ENCODE data around the gene SERPINA10. TPM values are rescaled to one million over a fixed set of nuclear protein-coding genes. Genes with fewer than 3 reads are reported as not detected.

Gene SERPINA10
- total RNA-seq, 1 experiment from 2014 or later = not detected

DNA sequence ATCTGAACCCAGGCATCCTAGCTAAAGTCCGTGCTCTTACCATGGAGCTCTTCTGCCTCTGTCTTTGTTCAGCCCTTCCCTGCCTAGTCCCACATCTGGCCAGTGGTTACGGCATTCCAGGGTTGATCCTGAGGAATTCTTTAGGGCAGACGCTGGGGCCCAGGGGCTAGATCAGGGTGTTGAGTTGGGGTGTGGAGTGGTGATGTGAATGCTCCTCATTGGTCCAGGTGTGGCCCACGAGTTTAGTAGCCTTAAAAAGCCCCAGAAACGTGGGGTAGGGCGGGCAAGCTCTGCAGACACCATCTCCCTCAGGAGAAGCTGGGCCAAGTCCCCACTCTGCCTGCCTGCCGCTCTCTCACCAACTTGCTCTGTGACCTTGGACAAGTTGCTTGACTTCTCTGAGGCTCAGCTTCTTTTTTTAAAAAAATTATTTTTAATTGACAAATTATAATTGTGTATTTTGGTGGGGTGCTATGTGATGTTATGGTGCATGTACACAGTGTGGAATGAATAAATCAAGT lies 39.1 kb upstream of the SERPINA10 start:
- ATAC-seq = no peak
- Histone ChIP-seq H3K9ac (ENCODE audit: low read length) (no peak overlapping the region), H3K9me2 (replicated peaks; ENCODE audit: low read length) (no peaks in the 10 kb centered on the region), H3K27me3 (ENCODE audit: low read length) (no peaks in the 10 kb centered on the region), H3F3A (ENCODE audit: low read length, unreplicated experiment) (no peaks in the 10 kb centered on the region), H3K4me1 (ENCODE audit: insufficient read depth, low read length) (no peaks in the 10 kb centered on the region), H3K9me3 (ENCODE audit: low read length) (no peaks in the 10 kb centered on the region), H3K4me3 (ENCODE audit: low read length) (no peak overlapping the region), H3K36me3 (ENCODE audit: low read depth, low read length) (no peaks in the 10 kb centered on the region), H3K79me2 (ENCODE audit: low read length) (no peaks in the 10 kb centered on the region), H2AFZ (ENCODE audit: low read length) (no peak overlapping the region), H3K27ac (ENCODE audit: low read length) (no peak overlapping the region), H3K4me2 (ENCODE audit: low read length) (no peak overlapping the region), H4K20me1 (ENCODE audit: low read length) (no peaks in the 10 kb centered on the region)
- TF ChIP-seq, protein P1, sequence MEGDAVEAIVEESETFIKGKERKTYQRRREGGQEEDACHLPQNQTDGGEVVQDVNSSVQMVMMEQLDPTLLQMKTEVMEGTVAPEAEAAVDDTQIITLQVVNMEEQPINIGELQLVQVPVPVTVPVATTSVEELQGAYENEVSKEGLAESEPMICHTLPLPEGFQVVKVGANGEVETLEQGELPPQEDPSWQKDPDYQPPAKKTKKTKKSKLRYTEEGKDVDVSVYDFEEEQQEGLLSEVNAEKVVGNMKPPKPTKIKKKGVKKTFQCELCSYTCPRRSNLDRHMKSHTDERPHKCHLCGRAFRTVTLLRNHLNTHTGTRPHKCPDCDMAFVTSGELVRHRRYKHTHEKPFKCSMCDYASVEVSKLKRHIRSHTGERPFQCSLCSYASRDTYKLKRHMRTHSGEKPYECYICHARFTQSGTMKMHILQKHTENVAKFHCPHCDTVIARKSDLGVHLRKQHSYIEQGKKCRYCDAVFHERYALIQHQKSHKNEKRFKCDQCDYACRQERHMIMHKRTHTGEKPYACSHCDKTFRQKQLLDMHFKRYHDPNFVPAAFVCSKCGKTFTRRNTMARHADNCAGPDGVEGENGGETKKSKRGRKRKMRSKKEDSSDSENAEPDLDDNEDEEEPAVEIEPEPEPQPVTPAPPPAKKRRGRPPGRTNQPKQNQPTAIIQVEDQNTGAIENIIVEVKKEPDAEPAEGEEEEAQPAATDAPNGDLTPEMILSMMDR (conservative IDR thresholded peaks at IDR 0.05; ENCODE audit: low read depth, low read length) = no peak
- TF ChIP-seq EZH2 (IDR thresholded peaks at IDR 0.05; ENCODE audit: low read length, unreplicated experiment) = no peak
- no peak for TF ChIP-seq EZH2phosphoT487 (IDR thresholded peaks at IDR 0.05; ENCODE audit: borderline replicate concordance, low read length)
- DNase-seq = no peak
- intact Hi-C loops (cut with micrococcal nuclease) = no loop called here
- POLR2A ChIA-PET (ENCODE audit: unreplicated experiment) = no interaction called here
- CTCF ChIA-PET = no interaction called here
- BruUV-seq (replicated peaks) = no TSS peak

DNA sequence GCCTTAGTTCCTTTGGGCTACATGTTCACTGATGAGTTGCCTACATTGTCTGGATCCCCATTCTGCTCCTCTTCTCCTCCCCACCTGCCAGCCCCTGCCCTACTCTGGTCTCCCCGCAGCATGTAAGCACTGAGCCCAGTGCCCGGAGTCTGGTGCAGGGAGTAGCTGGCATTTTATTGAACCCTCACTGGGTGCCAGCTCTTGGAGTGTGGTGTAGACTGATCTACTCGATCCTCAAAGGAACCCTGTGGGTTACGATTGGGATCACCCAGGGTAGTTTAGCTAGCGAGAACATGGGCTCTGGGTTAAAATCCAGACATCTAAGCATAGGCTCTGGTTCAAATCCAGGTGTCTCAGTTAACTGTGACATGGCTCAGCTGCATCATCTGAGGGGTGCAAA lies 38.4 kb upstream of the SERPINA10 start:
- POLR2A ChIA-PET (ENCODE audit: unreplicated experiment) = no interaction called here

DNA sequence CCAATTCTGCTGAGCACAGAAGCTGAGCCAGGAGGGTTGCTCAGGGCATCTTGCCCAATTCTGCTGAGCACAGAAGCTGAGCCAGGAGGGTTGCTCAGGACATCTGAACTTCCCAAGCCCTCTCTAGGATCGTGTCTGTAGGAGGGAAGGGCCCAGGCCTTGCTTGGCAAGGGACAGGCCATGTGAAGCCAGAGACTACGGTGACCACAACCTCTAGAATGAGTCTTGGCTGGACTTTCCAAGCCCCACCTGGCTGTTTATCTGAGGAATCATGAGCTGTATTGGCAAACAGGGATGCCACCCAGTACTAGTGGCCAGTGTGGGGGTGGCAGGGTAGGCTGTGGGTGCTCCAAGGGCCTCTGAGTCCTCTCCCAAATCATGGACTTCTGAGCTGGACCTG lies 37.8 kb upstream of the SERPINA10 start:
- BruUV-seq (replicated peaks) = no TSS peak
- ATAC-seq (no peak), DNase-seq (no peak)
- Histone ChIP-seq H3K9me2 (replicated peaks; ENCODE audit: low read length) (no peaks in the 10 kb centered on the region), H3K9ac (ENCODE audit: low read length) (no peak overlapping the region), H3K4me1 (ENCODE audit: insufficient read depth, low read length) (no peaks in the 10 kb centered on the region), H3K79me2 (ENCODE audit: low read length) (no peaks in the 10 kb centered on the region), H3K4me2 (ENCODE audit: low read length) (no peak overlapping the region), H3K36me3 (ENCODE audit: low read depth, low read length) (no peaks in the 10 kb centered on the region), H2AFZ (ENCODE audit: low read length) (no peak overlapping the region), H3K9me3 (ENCODE audit: low read length) (no peaks in the 10 kb centered on the region), H4K20me1 (ENCODE audit: low read length) (no peaks in the 10 kb centered on the region), H3K4me3 (ENCODE audit: low read length) (no peak overlapping the region), H3F3A (ENCODE audit: low read length, unreplicated experiment) (no peaks in the 10 kb centered on the region), H3K27ac (ENCODE audit: low read length) (no peak overlapping the region), H3K27me3 (ENCODE audit: low read length) (no peaks in the 10 kb centered on the region)
- ChIA-PET CTCF (no interaction called here), POLR2A (ENCODE audit: unreplicated experiment) (no interaction called here)
- intact Hi-C loops (cut with micrococcal nuclease) = no loop called here
- TF ChIP-seq EZH2phosphoT487 (IDR thresholded peaks at IDR 0.05; ENCODE audit: borderline replicate concordance, low read length) = no peak
- TF ChIP-seq EZH2 (IDR thresholded peaks at IDR 0.05; ENCODE audit: low read length, unreplicated experiment) = no peak
- TF ChIP-seq, protein P1 (conservative IDR thresholded peaks at IDR 0.05; ENCODE audit: low read depth, low read length) = no peak

More for the DNA sequence above, 38.4 kb upstream of the SERPINA10 start:
- DNase-seq (no peak), ATAC-seq (no peak)
- no peak for TF ChIP-seq EZH2phosphoT487 (IDR thresholded peaks at IDR 0.05; ENCODE audit: borderline replicate concordance, low read length)
- no peak for TF ChIP-seq EZH2 (IDR thresholded peaks at IDR 0.05; ENCODE audit: low read length, unreplicated experiment)
- TF ChIP-seq, protein P1 (conservative IDR thresholded peaks at IDR 0.05; ENCODE audit: low read depth, low read length) = no peak
- Histone ChIP-seq H3F3A (ENCODE audit: low read length, unreplicated experiment) (no peaks in the 10 kb centered on the region), H3K4me2 (ENCODE audit: low read length) (no peak overlapping the region), H3K27ac (ENCODE audit: low read length) (no peak overlapping the region), H3K4me3 (ENCODE audit: low read length) (no peak overlapping the region), H3K4me1 (ENCODE audit: insufficient read depth, low read length) (no peaks in the 10 kb centered on the region), H3K36me3 (ENCODE audit: low read depth, low read length) (no peaks in the 10 kb centered on the region), H3K9me3 (ENCODE audit: low read length) (no peaks in the 10 kb centered on the region), H3K27me3 (ENCODE audit: low read length) (no peaks in the 10 kb centered on the region), H3K9ac (ENCODE audit: low read length) (no peak overlapping the region), H4K20me1 (ENCODE audit: low read length) (no peaks in the 10 kb centered on the region), H3K9me2 (replicated peaks; ENCODE audit: low read length) (no peaks in the 10 kb centered on the region), H3K79me2 (ENCODE audit: low read length) (no peaks in the 10 kb centered on the region), H2AFZ (ENCODE audit: low read length) (no peak overlapping the region)
- no TSS peak for BruUV-seq (replicated peaks)
- intact Hi-C loops (cut with micrococcal nuclease) = no loop called here
- CTCF ChIA-PET = no interaction called here
